ENCODE measurements around the gene SUFU. TPM values are rescaled to one million over a fixed set of nuclear protein-coding genes. Genes with fewer than 3 reads are reported as not detected.

Gene SUFU
- polyA plus RNA-seq, 1 donor, result 14.6 TPM

DNA sequence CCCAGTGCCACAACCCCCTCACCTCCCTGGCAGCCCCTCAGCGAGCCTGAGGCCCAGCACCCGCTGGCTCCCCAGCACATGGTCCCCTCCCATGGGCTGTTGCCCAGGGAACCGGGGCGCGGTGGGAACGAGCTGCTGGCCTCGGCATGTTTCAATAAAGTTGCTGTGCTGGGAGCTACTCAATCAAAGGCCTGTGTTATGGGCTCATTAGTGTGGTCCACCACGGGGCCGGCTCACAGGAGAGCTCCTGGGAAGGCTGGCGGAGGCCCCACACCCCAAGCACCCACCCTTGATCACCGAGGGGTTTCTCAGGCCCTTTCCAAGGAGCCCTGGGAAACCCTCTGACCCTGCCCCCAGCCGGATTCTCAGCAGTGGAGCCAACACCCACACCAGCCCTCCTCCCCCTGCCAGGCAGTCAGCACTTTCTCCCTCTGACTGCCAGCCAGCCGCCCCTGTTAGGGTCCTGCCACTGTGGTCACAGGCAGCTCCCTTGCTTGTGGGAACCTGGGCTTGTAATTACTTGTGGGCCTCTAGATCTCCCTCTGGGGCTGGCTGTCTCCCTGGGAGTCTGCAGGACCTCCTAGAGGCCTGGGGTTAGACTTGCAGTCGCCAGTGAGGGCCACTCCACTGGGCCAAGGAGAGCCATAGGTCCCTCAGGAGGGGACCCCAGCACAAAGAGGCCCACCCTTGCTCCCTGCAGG is 115.7 kb downstream of the SUFU start:
- no peak for DNase-seq (ENCODE audit: low read depth)

DNA sequence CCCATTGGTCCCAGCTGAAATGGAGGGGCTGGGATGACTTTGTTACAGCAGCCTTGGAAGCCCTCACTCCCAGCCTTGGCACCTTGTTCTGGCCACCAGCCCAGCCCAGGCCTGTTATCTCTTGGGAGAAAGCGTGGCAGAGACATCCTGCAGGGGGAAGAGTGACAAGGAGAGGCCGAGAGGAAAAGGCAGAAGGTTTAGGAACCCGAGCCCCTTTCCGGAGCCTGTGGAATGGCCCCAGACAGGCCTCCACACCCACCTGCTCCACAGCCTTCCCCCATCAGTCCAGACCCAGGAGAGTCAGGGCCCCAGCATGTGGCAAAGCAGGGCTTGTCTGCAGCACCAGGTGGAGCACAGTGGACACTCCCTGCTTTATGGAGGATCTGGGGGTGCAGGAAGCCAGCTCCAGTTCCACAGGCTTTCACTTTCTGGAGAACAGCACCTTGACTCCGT is 116.4 kb downstream of the SUFU start:
- DNase-seq (ENCODE audit: low read depth), result no peak

DNA sequence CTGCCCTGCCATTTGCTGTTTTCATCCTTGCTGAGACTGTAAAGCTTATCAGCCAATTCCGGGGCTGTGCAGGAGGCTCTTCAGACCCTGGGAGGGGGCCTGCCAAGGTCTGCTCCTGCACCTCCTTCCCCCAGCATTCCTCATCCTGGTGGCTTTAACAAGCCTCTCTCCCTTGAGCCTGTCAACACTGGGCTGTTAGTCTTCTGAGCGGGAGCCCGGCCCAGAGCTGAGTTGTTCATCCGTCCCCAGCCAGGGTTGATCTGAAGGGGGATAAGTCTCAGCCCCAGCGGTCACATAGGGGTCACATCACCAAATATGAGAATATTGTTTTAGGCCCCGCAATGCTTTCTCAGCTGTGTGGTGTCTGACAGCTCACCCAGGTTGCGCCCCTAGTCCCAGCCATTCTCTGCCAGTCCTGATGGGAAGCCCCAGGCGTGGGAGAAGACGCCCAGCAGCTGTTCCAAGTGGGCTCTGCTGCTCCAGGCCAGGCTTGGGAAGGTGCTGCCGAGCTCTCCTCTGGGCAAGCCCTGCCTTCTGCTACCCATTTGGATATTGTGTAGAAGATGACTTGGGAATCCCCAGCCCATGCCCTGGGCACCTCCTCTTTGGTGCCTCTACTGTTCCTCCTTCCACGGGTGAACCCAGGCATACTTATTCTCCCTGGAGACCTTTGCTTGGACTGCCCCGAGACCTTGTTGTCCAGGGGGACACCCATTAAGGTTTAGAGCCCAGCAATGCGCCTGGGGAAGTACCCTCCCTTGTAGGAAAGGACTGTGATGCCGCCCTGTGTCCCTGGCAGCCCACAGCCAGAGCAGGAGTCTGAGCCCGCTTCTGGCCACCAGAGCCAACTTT is 117.0 kb downstream of the SUFU start:
- no peak for DNase-seq (ENCODE audit: low read depth)

DNA sequence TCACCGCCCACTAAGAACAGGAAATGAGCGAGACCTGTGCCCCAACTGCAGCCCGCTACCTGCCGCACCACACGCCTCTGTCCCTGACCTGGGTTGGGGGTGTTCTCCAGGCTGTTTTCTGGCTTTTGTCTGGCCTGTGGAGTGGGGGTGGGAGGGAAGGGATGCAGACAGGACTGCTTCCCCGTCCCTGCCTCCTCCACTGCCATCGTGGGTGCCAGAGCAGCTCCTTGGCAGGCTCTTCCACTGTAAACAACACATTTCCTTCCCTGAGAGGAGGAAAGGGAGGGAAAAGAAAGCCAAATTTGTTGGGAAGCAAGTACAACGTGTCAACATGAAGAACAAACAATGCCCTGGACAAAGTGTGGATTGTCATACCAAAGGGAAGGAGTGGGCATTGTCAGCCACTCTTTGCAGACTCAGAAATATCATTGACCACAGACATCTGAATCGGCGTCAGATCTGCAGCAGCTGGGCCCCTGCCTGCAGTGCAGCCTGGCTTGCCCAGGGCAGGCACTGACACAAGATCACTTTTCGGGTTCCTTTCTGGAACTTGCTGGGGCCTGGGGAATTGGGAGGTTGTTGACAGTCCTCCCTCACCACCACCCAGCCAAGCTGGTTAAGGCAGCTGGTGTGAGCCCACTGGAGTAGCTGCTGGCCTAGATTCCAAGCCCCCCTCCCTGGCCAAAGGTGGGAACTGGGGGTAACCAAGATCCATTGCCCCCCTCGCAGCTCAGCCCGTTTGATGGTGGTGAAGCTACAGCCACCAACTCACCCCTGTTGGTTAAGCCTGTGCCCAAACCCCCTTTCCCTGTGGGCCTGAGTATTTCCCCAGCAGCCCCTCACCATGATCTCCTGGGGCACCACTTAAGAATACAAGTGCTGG is 117.9 kb downstream of the SUFU start:
- no peak for DNase-seq (ENCODE audit: low read depth)

DNA sequence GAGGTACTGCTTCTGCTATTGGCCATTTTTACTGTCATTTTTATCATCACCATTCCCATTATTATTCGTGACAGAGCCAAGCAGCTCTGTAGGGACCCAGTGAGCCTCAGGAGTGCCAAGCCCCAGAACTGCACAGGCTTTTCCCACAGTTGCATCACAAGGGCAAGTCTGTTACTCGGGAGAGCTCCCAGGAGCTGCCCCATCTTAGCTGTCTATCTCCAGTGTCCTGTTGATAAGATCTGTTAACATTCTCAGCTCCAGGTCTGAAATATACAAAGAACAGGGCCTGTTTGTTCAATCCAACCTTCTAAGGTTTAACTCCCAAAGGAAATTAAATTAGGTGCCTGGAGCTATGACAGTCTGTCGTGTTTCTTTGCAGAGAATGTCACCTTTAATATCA is 120.3 kb downstream of the SUFU start:
- DNase-seq (ENCODE audit: low read depth), result no peak

DNA sequence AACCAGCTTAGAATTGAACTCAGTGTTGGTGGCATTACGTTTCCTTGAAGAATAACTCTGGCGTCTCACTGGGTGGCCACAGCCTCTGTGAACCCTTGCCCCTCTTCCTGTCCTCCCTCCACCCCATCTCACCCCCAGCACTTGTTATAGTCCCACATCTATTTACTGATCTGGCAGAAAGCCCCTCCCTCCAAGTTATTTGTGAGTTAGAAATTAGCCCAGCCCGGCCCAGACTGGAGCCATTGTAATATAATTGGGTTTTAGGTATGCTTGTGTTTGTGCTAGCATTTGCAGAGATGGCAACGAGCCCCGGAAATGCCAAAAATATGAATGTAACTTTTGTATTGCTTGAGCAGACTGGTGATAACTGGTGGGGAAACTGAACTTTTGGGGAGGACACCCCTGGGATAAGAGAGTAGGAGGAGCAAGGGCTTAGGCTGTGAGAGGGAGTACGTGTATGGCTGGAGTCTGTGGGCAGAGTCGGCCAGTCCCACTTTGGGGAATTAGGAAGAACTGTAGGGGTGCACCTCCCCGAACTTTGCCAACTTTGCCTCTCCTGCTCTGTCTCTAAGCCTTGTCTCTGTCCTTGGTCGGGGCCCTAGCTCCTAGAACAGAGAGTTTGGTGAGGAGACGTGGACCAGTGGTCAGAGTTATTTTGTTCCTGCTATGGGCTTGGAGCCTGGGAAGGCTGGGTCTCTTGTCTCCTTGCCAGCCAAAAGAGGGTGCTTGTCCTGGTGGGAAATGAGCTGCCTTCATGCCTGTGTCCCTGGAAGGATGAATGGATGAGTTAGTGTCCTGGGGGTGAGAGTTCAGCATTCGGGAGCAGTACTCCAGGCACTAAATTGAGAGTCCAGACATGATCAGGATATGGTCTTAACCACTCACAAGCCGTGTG is 121.2 kb downstream of the SUFU start:
- DNase-seq (ENCODE audit: low read depth), result no peak

DNA sequence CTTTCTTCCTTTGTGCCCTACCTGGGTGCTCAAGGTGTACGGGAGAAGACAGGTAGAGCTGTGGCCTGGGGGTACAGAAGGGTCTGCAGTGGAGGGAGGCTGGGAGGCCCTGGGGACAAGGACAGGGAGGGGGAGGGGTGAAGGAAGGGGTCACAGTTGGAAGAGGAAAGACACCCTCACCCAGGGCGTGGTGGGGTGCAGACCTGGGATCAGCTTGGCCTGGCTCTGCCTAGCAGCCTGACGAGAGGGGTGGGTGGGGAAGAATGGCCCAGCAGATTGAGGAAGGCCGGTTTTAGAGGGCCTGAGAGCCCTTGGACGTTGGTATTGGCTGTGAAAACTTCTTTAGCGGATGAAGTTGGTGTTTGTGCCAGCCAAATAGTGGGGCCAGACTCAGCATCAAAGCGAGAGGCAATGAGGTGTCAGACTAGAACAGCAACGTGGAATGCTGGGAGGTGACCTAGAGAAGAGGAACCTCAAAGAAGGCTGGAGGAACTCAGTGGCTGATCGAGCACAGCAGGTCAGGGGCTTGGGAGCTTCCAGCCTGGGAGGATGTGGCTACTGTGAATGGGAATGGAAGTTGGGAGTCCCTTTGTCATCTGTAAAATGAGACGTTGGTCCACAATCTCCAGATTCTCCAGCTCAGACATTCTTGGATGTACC is 122.4 kb downstream of the SUFU start:
- DNase-seq (ENCODE audit: low read depth), result no peak

DNA sequence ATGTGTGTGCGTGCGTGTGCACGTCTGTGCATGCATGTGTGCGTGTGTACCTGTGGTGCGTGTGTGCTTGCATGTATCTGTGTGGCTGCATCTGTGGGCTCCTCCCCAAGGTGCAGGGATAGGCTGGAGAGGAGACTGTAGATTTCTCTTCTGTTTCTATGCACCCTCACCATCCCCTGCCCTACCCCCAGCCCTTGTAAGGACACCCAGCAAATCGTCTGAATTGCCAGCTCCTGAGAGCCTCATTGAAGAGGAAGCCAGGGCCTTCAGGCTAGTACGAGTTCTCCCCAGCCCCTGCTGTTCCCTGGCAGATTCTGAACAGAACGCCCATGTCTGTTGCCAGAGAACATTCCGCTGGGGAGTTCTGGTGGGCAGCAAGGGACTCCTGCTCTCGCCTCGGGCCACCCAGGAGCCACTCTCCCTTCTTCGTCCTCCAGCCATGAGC is 123.5 kb downstream of the SUFU start:
- no peak for DNase-seq (ENCODE audit: low read depth)

DNA sequence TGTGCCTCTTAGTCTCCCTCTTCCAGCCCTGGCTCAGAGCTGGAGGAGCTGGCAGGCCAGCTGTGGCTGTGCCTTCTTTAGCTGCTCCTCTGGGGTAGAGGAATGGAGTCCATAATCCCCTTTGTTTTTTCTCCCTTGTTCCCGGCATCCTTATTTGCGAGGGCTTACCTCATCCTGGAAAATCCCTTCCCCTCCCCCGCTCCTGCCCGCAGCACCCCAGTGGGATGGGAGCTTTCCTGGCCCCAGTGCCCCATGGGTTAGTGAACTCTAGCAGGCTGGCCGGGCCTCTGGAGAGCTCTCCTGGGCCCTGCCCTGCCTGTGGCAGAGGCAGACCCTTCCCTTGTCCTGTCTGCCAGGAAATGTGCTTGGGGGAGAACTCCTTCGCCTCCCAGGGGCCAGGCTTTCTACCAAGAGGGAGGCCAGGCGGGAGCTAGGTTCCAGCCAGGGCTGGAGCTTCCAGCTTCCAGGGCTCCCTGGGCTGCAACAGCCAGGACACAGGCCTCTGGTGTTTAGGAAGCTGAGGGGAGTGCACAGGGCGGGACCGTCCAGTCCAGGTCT is 124.0 kb downstream of the SUFU start:
- DNase-seq (ENCODE audit: low read depth), result no peak

DNA sequence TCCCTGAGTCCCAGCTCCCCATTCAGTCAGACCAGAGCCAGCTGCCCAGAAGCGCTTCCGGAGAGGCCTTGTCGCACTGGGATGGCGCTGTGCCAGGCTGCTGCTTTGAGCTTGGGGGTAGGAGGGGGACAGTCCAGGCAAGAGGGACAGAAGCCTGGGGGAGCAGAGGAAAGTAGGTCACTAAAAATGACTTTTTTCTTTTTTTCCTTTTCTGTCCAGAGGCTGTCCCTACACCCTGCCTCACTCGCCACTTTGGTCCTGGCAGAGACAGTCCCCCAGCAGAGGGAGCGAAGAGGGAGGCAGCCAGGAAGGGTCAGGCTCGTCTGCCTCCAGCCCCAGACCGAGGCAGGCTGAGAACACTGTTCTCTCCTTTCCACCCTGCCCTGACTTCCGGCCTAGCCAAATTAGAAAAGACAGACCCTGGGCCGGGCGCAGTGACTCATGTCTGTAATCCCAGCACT is 124.7 kb downstream of the SUFU start:
- DNase-seq (ENCODE audit: low read depth), result no peak

DNA sequence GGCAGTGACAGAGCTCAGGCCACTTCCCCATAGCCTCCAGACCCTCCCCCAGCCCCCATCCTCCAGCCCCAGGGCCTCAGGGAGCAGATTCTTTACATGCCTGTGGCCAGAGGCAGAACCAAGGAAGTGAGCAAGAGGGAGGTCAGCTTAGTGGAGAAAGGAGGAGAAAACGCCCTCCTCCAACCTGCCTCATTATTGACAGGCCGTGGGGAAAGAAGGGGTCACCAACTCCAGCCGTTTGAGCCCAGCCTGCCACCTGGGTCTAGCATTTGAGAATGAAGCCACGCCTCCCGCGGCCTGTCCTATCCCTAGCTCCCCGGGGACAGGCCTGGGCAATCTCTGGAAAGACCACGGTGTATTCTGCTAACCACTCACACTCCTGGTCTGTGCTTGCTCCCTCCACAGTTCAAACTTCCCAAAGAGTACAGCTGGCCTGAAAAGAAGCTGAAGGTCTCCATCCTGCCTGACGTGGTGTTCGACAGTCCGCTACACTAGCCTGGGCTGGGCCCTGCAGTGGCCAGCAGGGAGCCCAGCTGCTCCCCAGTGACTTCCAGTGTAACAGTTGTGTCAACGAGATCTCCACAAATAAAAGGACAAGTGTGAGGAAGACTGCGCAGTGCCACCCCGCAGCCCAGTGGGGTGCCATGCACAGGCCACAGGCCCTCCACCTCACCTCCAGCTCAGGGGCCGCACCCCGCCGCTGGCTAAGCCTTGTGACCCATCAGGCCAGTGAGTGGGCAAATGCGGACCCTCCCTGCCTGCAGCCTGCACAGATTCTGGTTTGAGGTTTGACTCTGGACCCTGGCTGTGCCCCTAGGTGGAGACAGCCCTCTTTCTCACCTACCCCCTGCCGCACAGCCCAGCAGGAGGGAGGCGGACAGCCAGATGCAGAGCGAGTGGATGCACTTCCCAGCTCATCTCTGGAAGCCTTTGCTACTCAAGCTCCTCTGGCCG is 126.2 kb downstream of the SUFU start:
- DNase-seq (ENCODE audit: low read depth), result no peak

DNA sequence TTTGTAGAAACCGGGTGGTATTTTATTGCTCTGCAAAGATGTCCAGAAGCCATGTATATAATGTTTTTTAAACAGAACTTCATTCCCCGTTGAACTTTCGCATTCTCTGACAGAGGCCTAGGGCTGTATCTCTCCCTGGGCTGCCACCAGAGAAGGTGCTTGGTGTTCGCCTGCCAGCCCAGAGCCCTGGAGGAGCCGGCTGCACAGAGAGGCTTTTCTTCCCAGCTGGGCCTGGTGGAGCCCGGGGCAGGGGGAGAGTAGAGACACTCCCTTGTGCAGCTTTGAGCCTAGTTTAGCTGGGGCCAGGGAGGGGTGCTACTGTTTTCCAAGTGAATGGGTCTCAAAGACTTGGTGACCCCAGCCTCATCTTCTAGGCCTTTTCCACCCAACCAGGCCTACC is 126.9 kb downstream of the SUFU start:
- no peak for DNase-seq (ENCODE audit: low read depth)

DNA sequence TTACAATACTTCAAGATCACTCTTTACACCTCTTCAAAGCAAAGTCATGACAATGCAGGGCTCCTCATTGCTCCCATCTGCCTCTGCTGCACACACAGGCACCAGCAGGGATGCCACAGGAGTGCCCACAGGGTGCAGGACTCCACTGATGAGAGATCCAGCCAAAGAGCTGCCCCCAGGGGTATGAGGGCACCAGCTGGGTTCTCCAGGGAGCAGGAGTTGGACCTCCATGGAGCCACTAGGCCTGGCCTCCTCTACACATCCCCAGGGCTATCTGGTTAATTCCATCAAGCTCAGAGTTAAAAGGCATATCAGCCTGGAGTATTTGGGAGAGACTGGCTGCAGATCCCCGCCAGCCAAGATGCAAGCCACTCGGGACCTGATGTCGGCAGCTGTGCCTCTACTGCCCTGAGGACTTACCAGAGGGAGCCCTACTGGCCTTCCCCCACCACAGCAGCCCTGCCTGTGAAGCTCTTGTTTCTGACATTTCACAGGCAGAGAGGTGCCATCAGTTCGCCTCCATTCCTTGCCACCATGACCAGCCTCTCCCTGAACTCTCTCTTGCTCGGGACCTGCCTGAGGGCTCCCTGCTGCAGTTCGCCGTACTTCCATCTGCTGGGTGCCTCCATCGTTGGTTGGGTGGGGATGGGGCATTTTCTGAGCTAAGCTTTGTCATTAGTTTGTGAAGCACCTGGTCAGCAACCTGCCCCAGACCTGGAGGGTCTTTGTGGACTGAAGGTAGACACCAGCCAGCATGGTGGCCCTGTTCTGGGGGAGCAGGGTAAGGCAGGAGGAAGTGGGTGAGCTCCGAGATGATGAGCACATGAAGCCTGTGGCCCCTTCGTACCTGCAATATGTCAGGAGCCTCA is 128.0 kb downstream of the SUFU start:
- no peak for DNase-seq (ENCODE audit: low read depth)

DNA sequence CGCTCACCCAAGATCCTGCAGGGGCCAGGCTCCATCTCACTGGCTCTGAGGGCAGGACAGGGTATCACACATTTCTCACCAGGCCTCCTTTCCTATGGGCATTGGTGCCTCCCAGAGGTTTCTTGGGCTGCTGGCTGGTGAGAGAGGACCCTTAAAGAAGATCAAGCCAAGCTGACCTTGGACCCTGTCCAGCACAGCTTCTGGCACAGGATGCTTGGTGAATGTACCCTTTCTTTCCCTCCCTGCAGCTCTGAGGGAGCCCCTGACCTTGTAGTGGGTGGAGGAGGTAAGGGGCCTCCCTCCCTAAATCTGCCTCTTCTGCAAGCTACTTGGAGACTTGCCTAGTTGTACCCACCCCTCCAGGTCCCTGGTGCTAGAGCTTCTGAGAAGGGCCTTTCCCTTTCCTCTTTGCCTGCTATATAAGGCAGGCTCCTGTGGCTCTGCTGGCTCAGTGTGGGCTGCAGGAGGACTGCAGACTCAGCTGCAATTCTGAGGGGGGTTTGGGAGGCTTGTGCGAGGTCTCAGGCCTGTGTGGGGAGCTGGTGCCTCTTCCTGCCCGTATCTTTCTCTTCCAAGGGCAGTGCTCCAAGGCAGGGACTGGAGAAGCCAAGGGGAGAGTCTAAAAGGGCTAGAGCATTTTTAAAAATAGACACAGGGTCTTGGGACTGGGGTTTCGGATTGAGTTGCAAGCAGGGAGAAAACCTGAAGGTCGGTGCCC is 128.8 kb downstream of the SUFU start:
- DNase-seq (ENCODE audit: low read depth), result peak; percentile 62

DNA sequence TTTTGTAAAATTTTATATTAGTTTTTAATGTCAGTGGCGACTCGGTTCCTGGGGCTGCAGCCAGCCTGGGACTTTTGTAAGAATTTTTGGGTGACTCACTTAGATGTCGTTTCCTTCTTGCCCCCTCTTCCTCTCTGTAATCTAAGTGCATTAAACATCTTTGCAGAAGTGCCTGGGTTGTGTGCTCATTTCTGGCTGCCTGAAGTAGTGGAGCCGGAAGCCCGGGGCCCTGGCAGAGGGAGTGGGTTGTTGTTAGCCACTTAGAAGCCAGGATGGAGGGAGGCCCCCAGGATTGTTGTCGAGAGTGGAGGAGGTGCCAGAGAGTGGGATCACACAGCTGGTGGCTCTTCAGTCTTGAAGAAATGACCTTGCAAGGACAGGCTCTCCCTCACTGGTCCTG is 129.5 kb downstream of the SUFU start:
- DNase-seq (ENCODE audit: low read depth), result no peak

DNA sequence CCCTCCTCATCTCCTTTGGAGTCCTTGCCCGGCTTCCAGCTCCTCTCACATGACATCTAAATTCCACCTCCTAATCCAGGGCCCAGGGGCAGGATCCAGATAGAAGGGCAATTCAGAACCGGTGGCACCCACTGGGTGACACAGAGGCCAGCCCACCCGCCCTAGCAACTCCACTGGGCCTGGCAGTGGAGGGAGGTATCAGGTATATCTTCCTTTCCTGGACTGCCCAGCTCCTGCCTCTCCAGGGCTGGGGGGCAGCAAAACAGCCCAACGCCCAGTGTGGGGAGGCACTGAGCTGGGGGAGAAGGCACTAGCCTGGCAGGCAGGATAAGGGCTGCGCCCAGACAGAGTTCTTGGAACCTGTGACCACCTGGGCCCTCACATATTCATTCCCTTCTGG is 130.1 kb downstream of the SUFU start:
- no peak for DNase-seq (ENCODE audit: low read depth)

DNA sequence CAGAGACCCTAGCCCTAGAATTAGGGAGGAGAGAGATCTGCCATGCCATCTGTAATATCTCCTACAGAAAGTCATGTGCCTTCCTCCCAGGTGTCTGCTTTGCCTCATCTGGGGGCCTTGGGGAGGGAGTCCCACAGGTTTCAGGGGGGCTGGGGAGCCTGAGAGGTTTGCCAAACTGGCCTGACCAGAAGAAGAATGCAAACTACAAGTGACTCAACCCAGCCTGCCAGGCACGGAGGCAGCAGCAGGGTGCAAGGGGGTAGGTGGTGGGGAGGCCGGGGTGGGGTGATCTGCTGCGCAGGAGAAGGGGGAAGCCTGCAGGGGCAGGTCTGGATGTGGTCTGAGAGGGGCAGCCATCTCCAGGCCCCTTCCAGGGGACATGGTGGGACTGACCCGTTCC is 130.9 kb downstream of the SUFU start:
- DNase-seq (ENCODE audit: low read depth), result no peak
